A549 (cell line): ENCODE measurements around the gene ARMC6. TPM values are rescaled to one million over a fixed set of nuclear protein-coding genes. Genes with fewer than 3 reads are reported as not detected.
A peak's percentile ranks its signal among the peaks of the same experiment; 100 is the strongest.

Experiments
- ATAC-seq, 2 experiments: fragments of 200-7000 bp in 1 of 2; fragments of >200 bp in 1 of 2; cut with Nextera tagmentation in 1 of 2; cut with Tn5 transposase in 1 of 2; 3 replicates each; pipeline versions ENCODE4 v1.8.0 to v1.9.1; 2018 to 2020; ENCODE audit warnings: mild to moderate bottlenecking in 1 of 2, moderate library complexity in 1 of 2
- CTCF ChIA-PET: fragments of 300-600 bp; sonication (Branson Sonifier 250); formaldehyde crosslinking; extraction: SDS; loops from one replicate; lab custom pipeline; 2021; ENCODE audit warnings: antibody characterized with exemption, inconsistent platforms; lab: Yijun Ruan, JAX
- POLR2A ChIA-PET: fragments of 350-600 bp; formaldehyde crosslinking; extraction: SDS; loops from one replicate; lab custom pipeline; 2021; ENCODE audit warnings: antibody characterized with exemption, inconsistent platforms; lab: Yijun Ruan, JAX
- DNase-seq, 2 experiments: peaks; one replicate each; pipeline versions ENCODE4 v3.0.0 to v3.0.0-alpha.2; 2011 to 2016; ENCODE audit warnings: low read depth in 1 of 2, low spot score in 1 of 2
- FAIRE-seq: peaks from 2 replicates; lab custom pipeline; 2011; peaks lifted over from hg19 to GRCh38; lab: Jason Lieb, UNC
- H3K27ac ChIP-seq, 2 experiments: fragments of >200 bp; sonication (Bioruptor Twin); formaldehyde crosslinking; 3 replicates each; pipeline ENCODE4 v1.5.1; 2016 to 2017
- H3K4me1 ChIP-seq: fragments of >200 bp; sonication (Bioruptor Twin); formaldehyde crosslinking; 3 replicates; pipeline ENCODE4 v1.6.1; 2016
- H3K4me2 ChIP-seq: fragments of >200 bp; sonication (Bioruptor Twin); formaldehyde crosslinking; 3 replicates; pipeline ENCODE4 v1.6.1; 2016
- H3K4me3 ChIP-seq: fragments of >200 bp; sonication (Bioruptor Twin); formaldehyde crosslinking; 3 replicates; pipeline ENCODE4 v1.5.1; 2016
- H3K9me3 ChIP-seq: fragments of >200 bp; sonication (Bioruptor Twin); formaldehyde crosslinking; 3 replicates; pipeline ENCODE4 v1.6.1; 2016
- CHD2 ChIP-seq: fragments of 150-350 bp; IDR thresholded peaks from 2 replicates; pipeline ENCODE4 v1.6.1; 2014; ENCODE audit warnings: low read length; ENCODE audit not compliant: partially characterized antibody
- CHD4 ChIP-seq: fragments of 200-600 bp; sonication (generic); IDR thresholded peaks from 2 replicates; pipeline ENCODE4 v1.6.1; 2016; ENCODE audit warnings: antibody characterized with exemption, mild to moderate bottlenecking, borderline replicate concordance
- EHMT2 ChIP-seq: fragments of 200-600 bp; sonication (generic); IDR thresholded peaks from 2 replicates; pipeline ENCODE4 v1.6.1; 2016; ENCODE audit warnings: antibody characterized with exemption, low read depth, mild to moderate bottlenecking, moderate library complexity
- HDAC2 ChIP-seq: fragments of 200-600 bp; sonication (generic); IDR thresholded peaks from 2 replicates; pipeline ENCODE4 v1.6.1; 2016
- HOXA7 ChIP-seq: fragments of 250-450 bp; sonication (Bioruptor Pico); IDR thresholded peaks from 2 replicates; pipeline ENCODE4 v1.5.0; 2020; ENCODE audit warnings: mild to moderate bottlenecking, moderate library complexity
- JUN ChIP-seq, 2 experiments: fragments of >200 bp; sonication (Bioruptor Twin); formaldehyde crosslinking; IDR thresholded peaks; 2 replicates in 1 of 2; 3 replicates in 1 of 2; pipeline ENCODE4 v1.6.1; 2016 to 2017
- KDM5A ChIP-seq: fragments of 200-600 bp; sonication (generic); IDR thresholded peaks from 2 replicates; pipeline ENCODE4 v1.6.1; 2016; ENCODE audit warnings: antibody characterized with exemption, mild to moderate bottlenecking
- MAZ ChIP-seq: fragments of 150-350 bp; IDR thresholded peaks from 2 replicates; pipeline ENCODE4 v1.6.1; 2014; ENCODE audit warnings: antibody characterized with exemption, low read depth, low read length, borderline replicate concordance
- MYC ChIP-seq: IDR thresholded peaks from 2 replicates; pipeline ENCODE4 v1.6.1; 2012; ENCODE audit warnings: mild to moderate bottlenecking, inconsistent platforms, low read length, improper control_type of control experiment, borderline replicate concordance
- POLR2A ChIP-seq: IDR thresholded peaks from 2 replicates; pipeline ENCODE4 v1.6.1; 2012; ENCODE audit warnings: mild to moderate bottlenecking, low read length
- RAD21 ChIP-seq, 2 experiments: fragments of >200 bp in 1 of 2; sonication (Bioruptor Twin) in 1 of 2; formaldehyde crosslinking in 1 of 2; IDR thresholded peaks in 1 of 2; conservative IDR thresholded peaks in 1 of 2; 2 replicates in 1 of 2; 3 replicates in 1 of 2; pipeline ENCODE4 v1.6.1; 2012 to 2018; ENCODE audit warnings: inconsistent platforms in 1 of 2
- RCOR1 ChIP-seq: fragments of 150-350 bp; IDR thresholded peaks from 2 replicates; pipeline ENCODE4 v1.6.1; 2014; ENCODE audit warnings: antibody characterized with exemption, low read length, low read depth
- RNF2 ChIP-seq: fragments of 200-600 bp; sonication (generic); IDR thresholded peaks from 2 replicates; pipeline ENCODE4 v1.6.1; 2016; ENCODE audit warnings: low read depth, mild to moderate bottlenecking, antibody characterized with exemption, moderate library complexity, borderline replicate concordance
- ZFP36 ChIP-seq: fragments of 450-650 bp; IDR thresholded peaks from 2 replicates; pipeline ENCODE4 v1.6.1; 2014; ENCODE audit warnings: borderline replicate concordance; ENCODE audit not compliant: partially characterized antibody
- ZNF302 ChIP-seq: fragments of 250-450 bp; sonication (Bioruptor Pico); IDR thresholded peaks from 2 replicates; pipeline ENCODE4 v1.9.0; 2021; ENCODE audit warnings: inconsistent platforms, mild to moderate bottlenecking, moderate library complexity
- WGBS: methylation state at CpG from one replicate; pipeline ENCODE4 v1.1.6; 2017; ENCODE audit errors: missing lambda C conversion rate; 5-methylcytosine and 5-hydroxymethylcytosine counted together
- polyA plus RNA-seq, 4 experiments: library from polyadenylated mRNA; depleted of rRNA in 3 of 4; stranded (reverse); fragments of >200 nt; fragmentation: RNase III in 1 of 4; extraction: RNeasy Plus Mini Kit Qiagen cat#74134 plus additional on column Dnase treatment in 1 of 4; gene quantifications; 2 replicates in 3 of 4; 3 replicates in 1 of 4; pipeline ENCODE4 v1.2.3, GENCODE V29; 2011 to 2017
- TF ChIP-seq, protein P1 (sequence below): fragments of 150-350 bp; IDR thresholded peaks from 2 replicates; pipeline ENCODE4 v1.6.1; 2014; ENCODE audit warnings: low read depth, mild to moderate bottlenecking, low read length
- TF ChIP-seq, protein P2 (sequence below): fragments of >200 bp; sonication (Bioruptor Twin); formaldehyde crosslinking; IDR thresholded peaks from 3 replicates; pipeline ENCODE4 v1.5.1; 2016

Gene ARMC6
- polyA plus RNA-seq, 2 of the 4 experiments (the other 2 are of a cell fraction) = 18.2 to 27.6 TPM

DNA sequence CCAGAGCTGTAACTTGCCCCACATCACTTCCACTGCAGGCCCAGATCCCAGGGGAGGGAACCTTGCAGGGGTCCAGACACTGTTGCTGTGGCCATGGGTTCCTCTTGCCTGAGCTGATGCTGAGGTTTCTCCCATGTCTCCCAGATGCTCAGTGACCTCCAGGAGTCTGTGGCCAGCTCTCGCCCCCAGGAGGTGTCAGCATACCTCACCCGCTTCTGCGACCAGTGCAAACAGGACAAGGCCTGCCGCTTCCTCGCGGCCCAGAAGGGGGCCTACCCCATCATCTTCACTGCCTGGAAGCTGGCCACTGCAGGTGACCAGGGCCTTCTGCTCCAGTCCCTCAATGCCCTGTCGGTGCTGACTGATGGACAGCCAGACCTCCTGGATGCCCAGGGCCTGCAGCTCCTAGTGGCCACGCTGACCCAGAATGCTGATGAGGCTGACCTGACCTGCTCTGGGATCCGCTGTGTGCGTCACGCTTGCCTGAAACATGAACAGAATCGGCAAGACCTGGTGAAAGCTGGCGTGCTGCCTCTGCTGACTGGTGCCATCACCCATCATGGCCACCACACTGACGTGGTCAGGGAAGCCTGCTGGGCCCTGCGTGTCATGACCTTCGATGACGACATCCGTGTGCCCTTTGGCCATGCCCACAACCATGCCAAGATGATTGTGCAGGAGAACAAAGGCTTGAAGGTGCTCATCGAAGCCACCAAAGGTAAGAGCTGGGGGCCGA is 18.2 kb downstream of the ARMC6 start:
- TF ChIP-seq, protein P1, sequence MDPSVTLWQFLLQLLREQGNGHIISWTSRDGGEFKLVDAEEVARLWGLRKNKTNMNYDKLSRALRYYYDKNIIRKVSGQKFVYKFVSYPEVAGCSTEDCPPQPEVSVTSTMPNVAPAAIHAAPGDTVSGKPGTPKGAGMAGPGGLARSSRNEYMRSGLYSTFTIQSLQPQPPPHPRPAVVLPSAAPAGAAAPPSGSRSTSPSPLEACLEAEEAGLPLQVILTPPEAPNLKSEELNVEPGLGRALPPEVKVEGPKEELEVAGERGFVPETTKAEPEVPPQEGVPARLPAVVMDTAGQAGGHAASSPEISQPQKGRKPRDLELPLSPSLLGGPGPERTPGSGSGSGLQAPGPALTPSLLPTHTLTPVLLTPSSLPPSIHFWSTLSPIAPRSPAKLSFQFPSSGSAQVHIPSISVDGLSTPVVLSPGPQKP = no peak
- POLR2A ChIA-PET = interaction anchor here (0.6 kb wide), 1 partner anchor 60 kb away, joined by 4 read pairs; no protein-coding TSS in a partner anchor
- Histone ChIP-seq H3K4me3 (no peak overlapping the region), H3K4me2 (no peak overlapping the region), H3K4me1 (no peaks in the 10 kb centered on the region), H3K27ac (no peak overlapping the region), H3K9me3 (no peaks in the 10 kb centered on the region)
- no peak for FAIRE-seq
- CTCF ChIA-PET = interaction anchor here (0.6 to 1.6 kb wide), 5 partner anchors 8 to 318 kb away, joined by 3 to 6 read pairs (median 3); no protein-coding TSS in a partner anchor
- no peak; a peak in 1 of 6 replicates for ATAC-seq
- no peak for DNase-seq
- WGBS = 88% methylated on average over 6 of the region's 20 CpGs

DNA sequence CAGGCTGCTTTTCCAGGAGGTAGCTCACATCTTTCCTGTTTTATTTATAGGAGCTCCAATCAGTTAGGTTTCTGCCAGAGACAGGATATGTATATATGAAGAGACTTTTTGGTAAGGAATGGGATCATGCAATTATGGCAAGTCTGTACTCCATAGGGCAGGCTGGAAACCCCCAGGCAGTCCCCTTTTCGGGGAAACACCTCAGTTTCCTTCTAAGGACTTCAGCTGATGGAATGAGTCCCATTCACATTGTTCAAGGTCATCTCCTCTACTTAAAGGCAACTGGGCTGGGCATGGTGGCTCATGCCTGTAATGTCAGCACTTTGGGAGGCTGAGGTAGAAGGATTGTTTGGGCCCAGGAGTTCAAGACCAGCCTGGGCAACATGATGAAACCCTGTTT is 19.5 kb downstream of the ARMC6 start:
- ChIA-PET CTCF (interaction anchor here (0.6 to 1.6 kb wide), 8 partner anchors 9 to 122 kb away, joined by 3 to 6 read pairs (median 4); no protein-coding TSS in a partner anchor), POLR2A (no interaction called here)

DNA sequence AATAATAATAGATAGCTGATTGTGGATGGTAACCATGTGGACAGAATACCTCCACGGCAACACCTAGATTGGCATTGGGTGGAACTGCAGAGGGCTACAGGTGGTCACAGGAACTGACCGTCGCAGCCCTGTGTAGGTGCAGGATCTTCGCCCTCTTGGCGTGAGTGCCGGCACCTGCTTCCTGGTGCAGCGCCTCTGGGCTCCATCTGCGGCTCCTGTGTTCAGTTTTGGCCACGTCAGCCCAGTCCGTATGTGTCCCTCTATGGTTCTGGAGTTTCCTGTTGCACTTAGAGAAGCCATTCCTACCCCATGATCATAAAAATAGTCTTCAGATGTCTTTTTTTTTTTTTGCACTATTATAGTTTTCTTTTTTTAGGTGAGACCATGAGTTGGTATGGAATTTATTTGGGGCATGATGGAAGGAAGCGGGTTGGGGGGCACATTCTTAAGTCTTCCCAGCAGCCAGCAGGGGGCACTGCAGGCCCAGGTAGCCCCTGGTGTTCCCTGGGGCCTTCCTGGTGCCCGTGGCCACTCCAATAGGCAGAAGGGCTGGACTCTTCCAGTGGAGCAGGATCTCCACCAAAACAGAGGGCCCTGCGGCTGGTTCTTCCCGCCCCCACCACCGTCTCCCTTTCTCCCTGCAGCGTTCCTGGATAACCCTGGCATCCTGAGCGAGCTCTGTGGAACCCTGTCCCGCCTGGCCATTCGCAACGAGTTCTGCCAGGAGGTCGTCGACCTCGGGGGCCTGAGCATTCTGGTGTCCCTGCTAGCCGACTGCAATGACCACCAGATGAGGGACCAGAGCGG is 20.3 kb downstream of the ARMC6 start:
- Histone ChIP-seq H3K27ac (no peak overlapping the region), H3K4me1 (no peaks in the 10 kb centered on the region), H3K4me2 (no peak overlapping the region), H3K4me3 (no peak overlapping the region), H3K9me3 (no peaks in the 10 kb centered on the region)
- TF ChIP-seq JUN (IDR thresholded peaks at IDR 0.05) (no peak), MAZ (no peak), HDAC2 (no peak), RAD21 (conservative IDR thresholded peaks at IDR 0.05 in 1 of 2, IDR thresholded peaks at IDR 0.05 in 1 of 2) (peak; percentile 50 to 65; a peak in 4 of 5 replicates)
- TF ChIP-seq, protein P2, sequence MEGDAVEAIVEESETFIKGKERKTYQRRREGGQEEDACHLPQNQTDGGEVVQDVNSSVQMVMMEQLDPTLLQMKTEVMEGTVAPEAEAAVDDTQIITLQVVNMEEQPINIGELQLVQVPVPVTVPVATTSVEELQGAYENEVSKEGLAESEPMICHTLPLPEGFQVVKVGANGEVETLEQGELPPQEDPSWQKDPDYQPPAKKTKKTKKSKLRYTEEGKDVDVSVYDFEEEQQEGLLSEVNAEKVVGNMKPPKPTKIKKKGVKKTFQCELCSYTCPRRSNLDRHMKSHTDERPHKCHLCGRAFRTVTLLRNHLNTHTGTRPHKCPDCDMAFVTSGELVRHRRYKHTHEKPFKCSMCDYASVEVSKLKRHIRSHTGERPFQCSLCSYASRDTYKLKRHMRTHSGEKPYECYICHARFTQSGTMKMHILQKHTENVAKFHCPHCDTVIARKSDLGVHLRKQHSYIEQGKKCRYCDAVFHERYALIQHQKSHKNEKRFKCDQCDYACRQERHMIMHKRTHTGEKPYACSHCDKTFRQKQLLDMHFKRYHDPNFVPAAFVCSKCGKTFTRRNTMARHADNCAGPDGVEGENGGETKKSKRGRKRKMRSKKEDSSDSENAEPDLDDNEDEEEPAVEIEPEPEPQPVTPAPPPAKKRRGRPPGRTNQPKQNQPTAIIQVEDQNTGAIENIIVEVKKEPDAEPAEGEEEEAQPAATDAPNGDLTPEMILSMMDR = peak; percentile 54
- peak; percentile 40 to 57 for DNase-seq
- CTCF ChIA-PET = interaction anchor here (0.6 to 1.6 kb wide), 15 partner anchors 8 to 121 kb away, joined by 3 to 7 read pairs (median 3); no protein-coding TSS in a partner anchor
- peak; percentile 44 to 86; a peak in 3 of 6 replicates for ATAC-seq
- WGBS = 90% methylated on average over 21 of the region's 25 CpGs
- POLR2A ChIA-PET = no interaction called here
- no peak for FAIRE-seq

More for the DNA sequence above, 19.5 kb downstream of the ARMC6 start:
- Histone ChIP-seq H3K27ac (no peak overlapping the region), H3K4me1 (no peaks in the 10 kb centered on the region), H3K4me3 (no peak overlapping the region), H3K9me3 (no peaks in the 10 kb centered on the region), H3K4me2 (no peak overlapping the region)
- ATAC-seq (no peak), DNase-seq (no peak), FAIRE-seq (no peak)
- WGBS = 63% methylated on average over 1 of the region's 1 CpG
- TF ChIP-seq RCOR1 (no peak), ZFP36 (no peak), RNF2 (no peak), ZNF302 (CRISPR knock-in tag) (no peak), POLR2A (no peak), HOXA7 (no peak), MYC (no peak), CHD2 (no peak), CHD4 (no peak), EHMT2 (no peak), KDM5A (no peak)
